GM12878 (cell line): ENCODE data around the gene U2AF2. TPM values are rescaled to one million over a fixed set of nuclear protein-coding genes. Genes with fewer than 3 reads are reported as not detected.

Source experiments
- ATAC-seq: fragments of 200-7000 bp; cut with Tn5 transposase; 3 replicates; pipeline ENCODE4 v1.9.1; 2020; ENCODE audit warnings: mild to moderate bottlenecking, moderate library complexity
- BruUV-seq: library from RNA; stranded (reverse); fragments of 400-500 nt; replicated peaks from 2 replicates; lab custom pipeline; 2021; lab: Mats Ljungman, UMichigan
- CTCF ChIA-PET: fragments of 300-600 bp; sonication (Branson Sonifier 250); formaldehyde crosslinking; extraction: SDS; loops from one replicate; lab custom pipeline; 2021; ENCODE audit warnings: inconsistent platforms; lab: Yijun Ruan, JAX
- POLR2A ChIA-PET: fragments of 350-600 bp; formaldehyde crosslinking; extraction: SDS; loops from one replicate; lab custom pipeline; 2021; ENCODE audit warnings: inconsistent platforms; lab: Charles Lee
- RAD21 ChIA-PET: fragments of 300-600 bp; sonication (Branson Sonifier 250); formaldehyde crosslinking; loops from one replicate; lab custom pipeline; 2023; ENCODE audit warnings: antibody characterized with exemption; ENCODE audit not compliant: unreplicated experiment; lab: Charles Lee
- SMC1A ChIA-PET: fragments of 300-600 bp; sonication (Branson Sonifier 250); formaldehyde crosslinking; loops from one replicate; lab custom pipeline; 2023; ENCODE audit not compliant: unreplicated experiment, uncharacterized antibody; lab: Charles Lee
- DNase-seq: peaks from one replicate; pipeline ENCODE4 v3.0.0-alpha.2; 2011; ENCODE audit warnings: low read depth, low spot score
- FAIRE-seq: peaks from 3 replicates; lab custom pipeline; 2011; peaks lifted over from hg19 to GRCh38; lab: Jason Lieb, UNC
- H2AFZ ChIP-seq: 2 replicates; pipeline ENCODE4 v1.6.0; 2011; ENCODE audit warnings: low read depth, low read length, control low read depth; ENCODE audit not compliant: control insufficient read depth
- H3K27ac ChIP-seq: 2 replicates; pipeline ENCODE4 v1.5.1; 2011; ENCODE audit warnings: control low read depth; ENCODE audit not compliant: control insufficient read depth, insufficient read depth
- H3K27me3 ChIP-seq, 2 experiments: replicated peaks in 1 of 2; 2 replicates each; pipeline versions ENCODE4 v1.6.0 to v1.6.1; 2011; ENCODE audit warnings: low read length in 1 of 2; ENCODE audit not compliant: control insufficient read depth in 2 of 2, insufficient read depth in 2 of 2
- H3K36me3 ChIP-seq, 2 experiments: 2 replicates each; pipeline ENCODE4 v1.5.1; 2011; ENCODE audit warnings: low read length in 1 of 2; ENCODE audit not compliant: control insufficient read depth in 2 of 2, insufficient read depth in 2 of 2
- H3K4me1 ChIP-seq: 2 replicates; pipeline ENCODE4 v1.6.1; 2011; ENCODE audit warnings: mild to moderate bottlenecking, low read length, moderate library complexity, mixed read lengths; ENCODE audit not compliant: control insufficient read depth, insufficient read depth
- H3K4me2 ChIP-seq: 2 replicates; pipeline ENCODE4 v1.6.0; 2011; ENCODE audit warnings: control low read depth; ENCODE audit not compliant: control insufficient read depth, insufficient read depth
- H3K4me3 ChIP-seq: fragments of 200-600 bp; sonication (generic); 2 replicates; pipeline ENCODE4 v1.5.1; 2016
- H3K79me2 ChIP-seq: 2 replicates; pipeline ENCODE4 v1.6.0; 2011; ENCODE audit warnings: low read length; ENCODE audit not compliant: control insufficient read depth, insufficient read depth
- H3K9ac ChIP-seq: 2 replicates; pipeline ENCODE4 v1.8.0; 2011; ENCODE audit warnings: low read length, control low read depth, mixed read lengths; ENCODE audit not compliant: control insufficient read depth, insufficient read depth
- H3K9me3 ChIP-seq: replicated peaks from 3 replicates; pipeline ENCODE4 v1.5.1; 2011; ENCODE audit warnings: mild to moderate bottlenecking, low read length; ENCODE audit not compliant: control insufficient read depth, insufficient read depth
- H4K20me1 ChIP-seq: 2 replicates; pipeline ENCODE4 v1.6.0; 2011; ENCODE audit not compliant: control insufficient read depth, insufficient read depth
- CBFB ChIP-seq: IDR thresholded peaks from 2 replicates; pipeline ENCODE4 v1.6.1; 2016; ENCODE audit warnings: antibody characterized with exemption, low read depth
- FOS ChIP-seq: IDR thresholded peaks from 3 replicates; pipeline ENCODE4 v1.6.1; 2011; ENCODE audit warnings: borderline replicate concordance; ENCODE audit not compliant: insufficient read length; ENCODE audit errors: extremely low read depth
- HDAC2 ChIP-seq: fragments of 200-600 bp; sonication (generic); IDR thresholded peaks from 2 replicates; pipeline ENCODE4 v1.6.1; 2017
- JUND ChIP-seq: IDR thresholded peaks from 2 replicates; pipeline ENCODE4 v1.6.1; 2012; ENCODE audit warnings: low read depth, mild to moderate bottlenecking, low read length, improper control_type of control experiment, moderate library complexity
- MEF2A ChIP-seq: IDR thresholded peaks from 2 replicates; pipeline ENCODE4 v1.6.1; 2011; ENCODE audit warnings: low read depth, mild to moderate bottlenecking, low read length, moderate library complexity; ENCODE audit not compliant: insufficient read depth
- MTA3 ChIP-seq: IDR thresholded peaks from 2 replicates; pipeline ENCODE4 v1.6.1; 2012; ENCODE audit warnings: low read length, inconsistent platforms, borderline replicate concordance
- PAX5 ChIP-seq: IDR thresholded peaks from 2 replicates; pipeline ENCODE4 v1.6.1; 2011; ENCODE audit warnings: low read depth, low read length, borderline replicate concordance
- POLR2AphosphoS5 ChIP-seq: IDR thresholded peaks from 2 replicates; pipeline ENCODE4 v1.6.1; 2011; ENCODE audit warnings: mild to moderate bottlenecking, low read length, inconsistent platforms
- RAD51 ChIP-seq: fragments of 450-650 bp; IDR thresholded peaks from 2 replicates; pipeline ENCODE4 v1.6.1; 2016; ENCODE audit warnings: moderate library complexity, mild to moderate bottlenecking, inconsistent platforms
- RB1 ChIP-seq: fragments of 450-650 bp; formaldehyde crosslinking; IDR thresholded peaks from 2 replicates; pipeline ENCODE4 v1.6.1; 2017; ENCODE audit warnings: mild to moderate bottlenecking, borderline replicate concordance
- TBL1XR1 ChIP-seq: IDR thresholded peaks from 2 replicates; pipeline ENCODE4 v1.6.1; 2012; ENCODE audit warnings: low read depth, low read length, improper control_type of control experiment
- ZNF24 ChIP-seq: fragments of 450-650 bp; IDR thresholded peaks from 2 replicates; pipeline ENCODE4 v1.6.1; 2017; ENCODE audit warnings: antibody characterized with exemption, mild to moderate bottlenecking
- WGBS: methylation state at CpG from one replicate; pipeline ENCODE4 v1.1.6; 2016; ENCODE audit warnings: low lambda C conversion rate; ENCODE audit not compliant: insufficient replicate concordance, insufficient coverage; ENCODE audit errors: missing lambda C conversion rate; 5-methylcytosine and 5-hydroxymethylcytosine counted together
- in situ Hi-C: fragments of 300-500 bp; cut with MboI; formaldehyde crosslinking; loops from 9 replicates; pipeline ENCODE4 v1.14.3; 2018; ENCODE audit warnings: mixed read lengths
- intact Hi-C: fragments of 100-400 bp; cut with micrococcal nuclease; formaldehyde crosslinking; loops from one replicate; pipeline ENCODE4 v1.14.2; 2022; ENCODE audit not compliant: unreplicated experiment
- polyA plus RNA-seq, 11 experiments: library from polyadenylated mRNA; depleted of rRNA in 4 of 11; unstranded in 6 of 11; stranded (reverse) in 5 of 11; fragments of >200 nt; fragmentation: Nextera tagmentation in 4 of 11; fragmentation: Illumina TruSeq in 1 of 11; extraction: Ambion mirVana in 4 of 11; extraction: Trizol in 1 of 11; gene quantifications; 1 replicate in 1 of 11; 2 replicates in 10 of 11; pipeline versions ENCODE4 v1.2.1 to v1.2.3, GENCODE V29; 2011 to 2016; ENCODE audit warnings: inconsistent platforms in 2 of 11, missing spikeins in 2 of 11, low read depth in 1 of 11
- total RNA-seq, 4 experiments: library from RNA; depleted of rRNA in 3 of 4; stranded (reverse); fragments of >200 nt in 3 of 4; fragmentation: Illumina TruSeq in 1 of 4; extraction: Trizol in 1 of 4; gene quantifications; 2 replicates each; pipeline versions ENCODE4 v1.2.1 to v1.2.3, GENCODE V29; 2013 to 2021
- TF ChIP-seq, protein P1 (sequence below): fragments of 150-350 bp; IDR thresholded peaks from 2 replicates; pipeline ENCODE4 v1.6.1; 2016; ENCODE audit warnings: low read depth, low read length
- TF ChIP-seq, protein P2 (sequence below): IDR thresholded peaks from 2 replicates; pipeline ENCODE4 v1.6.1; 2011; ENCODE audit warnings: borderline replicate concordance, low read depth, mild to moderate bottlenecking, moderate library complexity, low read length; ENCODE audit not compliant: insufficient read depth, poor library complexity, severe bottlenecking

The U2AF2 gene
- total and polyA plus RNA-seq, 10 of the 15 experiments (the other 5 are each of a cell fraction or from before 2014, with no cell fraction given) = 3.0 to 338 (median 130) TPM

DNA sequence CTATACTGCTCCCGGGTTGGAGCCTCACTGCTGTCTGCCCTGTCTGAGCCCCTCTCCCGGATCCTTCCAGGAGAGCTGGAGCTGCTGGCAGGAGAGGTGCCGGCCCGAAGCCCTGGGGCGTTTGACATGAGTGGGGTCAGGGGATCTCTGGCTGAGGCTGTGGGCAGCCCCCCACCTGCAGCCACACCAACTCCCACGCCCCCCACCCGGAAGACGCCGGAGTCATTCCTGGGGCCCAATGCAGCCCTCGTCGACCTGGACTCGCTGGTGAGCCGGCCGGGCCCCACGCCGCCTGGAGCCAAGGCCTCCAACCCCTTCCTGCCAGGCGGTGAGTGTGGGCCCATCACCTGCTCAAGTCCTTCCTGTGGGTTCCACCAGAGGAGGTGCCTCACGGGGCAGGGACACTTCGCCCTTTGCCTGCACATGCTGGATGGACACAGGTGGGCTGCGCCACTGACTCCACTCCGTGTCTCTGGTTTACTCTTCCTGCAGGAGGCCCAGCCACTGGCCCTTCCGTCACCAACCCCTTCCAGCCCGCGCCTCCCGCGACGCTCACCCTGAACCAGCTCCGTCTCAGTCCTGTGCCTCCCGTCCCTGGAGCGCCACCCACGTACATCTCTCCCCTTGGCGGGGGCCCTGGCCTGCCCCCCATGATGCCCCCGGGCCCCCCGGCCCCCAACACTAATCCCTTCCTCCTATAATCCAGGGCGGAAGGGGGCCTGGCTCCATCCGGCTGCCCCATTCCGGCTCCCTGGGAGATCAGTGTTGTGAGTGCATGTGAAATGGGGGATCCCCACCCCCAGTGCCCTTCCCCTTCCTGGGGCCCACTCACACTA lies 40.0 kb downstream of the U2AF2 start:
- DNase-seq = no peak
- no peak for FAIRE-seq
- POLR2A ChIA-PET = no interaction called here
- TF ChIP-seq CBFB (no peak), MEF2A (no peak), TBL1XR1 (no peak), RAD51 (no peak), FOS (no peak), PAX5 (no peak), HDAC2 (no peak), ZNF24 (no peak), POLR2AphosphoS5 (no peak), RB1 (no peak), MTA3 (no peak), JUND (no peak)
- TF ChIP-seq, protein P1, sequence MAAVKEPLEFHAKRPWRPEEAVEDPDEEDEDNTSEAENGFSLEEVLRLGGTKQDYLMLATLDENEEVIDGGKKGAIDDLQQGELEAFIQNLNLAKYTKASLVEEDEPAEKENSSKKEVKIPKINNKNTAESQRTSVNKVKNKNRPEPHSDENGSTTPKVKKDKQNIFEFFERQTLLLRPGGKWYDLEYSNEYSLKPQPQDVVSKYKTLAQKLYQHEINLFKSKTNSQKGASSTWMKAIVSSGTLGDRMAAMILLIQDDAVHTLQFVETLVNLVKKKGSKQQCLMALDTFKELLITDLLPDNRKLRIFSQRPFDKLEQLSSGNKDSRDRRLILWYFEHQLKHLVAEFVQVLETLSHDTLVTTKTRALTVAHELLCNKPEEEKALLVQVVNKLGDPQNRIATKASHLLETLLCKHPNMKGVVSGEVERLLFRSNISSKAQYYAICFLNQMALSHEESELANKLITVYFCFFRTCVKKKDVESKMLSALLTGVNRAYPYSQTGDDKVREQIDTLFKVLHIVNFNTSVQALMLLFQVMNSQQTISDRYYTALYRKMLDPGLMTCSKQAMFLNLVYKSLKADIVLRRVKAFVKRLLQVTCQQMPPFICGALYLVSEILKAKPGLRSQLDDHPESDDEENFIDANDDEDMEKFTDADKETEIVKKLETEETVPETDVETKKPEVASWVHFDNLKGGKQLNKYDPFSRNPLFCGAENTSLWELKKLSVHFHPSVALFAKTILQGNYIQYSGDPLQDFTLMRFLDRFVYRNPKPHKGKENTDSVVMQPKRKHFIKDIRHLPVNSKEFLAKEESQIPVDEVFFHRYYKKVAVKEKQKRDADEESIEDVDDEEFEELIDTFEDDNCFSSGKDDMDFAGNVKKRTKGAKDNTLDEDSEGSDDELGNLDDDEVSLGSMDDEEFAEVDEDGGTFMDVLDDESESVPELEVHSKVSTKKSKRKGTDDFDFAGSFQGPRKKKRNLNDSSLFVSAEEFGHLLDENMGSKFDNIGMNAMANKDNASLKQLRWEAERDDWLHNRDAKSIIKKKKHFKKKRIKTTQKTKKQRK = no peak
- TF ChIP-seq, protein P2, sequence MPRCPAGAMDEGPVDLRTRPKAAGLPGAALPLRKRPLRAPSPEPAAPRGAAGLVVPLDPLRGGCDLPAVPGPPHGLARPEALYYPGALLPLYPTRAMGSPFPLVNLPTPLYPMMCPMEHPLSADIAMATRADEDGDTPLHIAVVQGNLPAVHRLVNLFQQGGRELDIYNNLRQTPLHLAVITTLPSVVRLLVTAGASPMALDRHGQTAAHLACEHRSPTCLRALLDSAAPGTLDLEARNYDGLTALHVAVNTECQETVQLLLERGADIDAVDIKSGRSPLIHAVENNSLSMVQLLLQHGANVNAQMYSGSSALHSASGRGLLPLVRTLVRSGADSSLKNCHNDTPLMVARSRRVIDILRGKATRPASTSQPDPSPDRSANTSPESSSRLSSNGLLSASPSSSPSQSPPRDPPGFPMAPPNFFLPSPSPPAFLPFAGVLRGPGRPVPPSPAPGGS = no peak
- TF ChIP-seq, all 136 proteins: peak for 0
- H3K4me3 ChIP-seq = no peak overlapping the region
- H3K79me2 ChIP-seq = no peaks in the 10 kb centered on the region
- WGBS = 95% methylated on average over 36 of the region's 37 CpGs
- H3K9me3 ChIP-seq = no peaks in the 10 kb centered on the region
- no peaks in the 10 kb centered on the region for H3K4me1 ChIP-seq
- no peak overlapping the region for H2AFZ ChIP-seq
- no TSS peak for BruUV-seq
- H3K9ac ChIP-seq = no peak overlapping the region
- ChIA-PET SMC1A (no interaction called here), CTCF (no interaction called here), RAD21 (no interaction called here)
- in situ Hi-C loops (no loop called here), intact Hi-C loops (no loop called here)
- H3K27ac ChIP-seq = no peak overlapping the region
- no peak overlapping the region for H3K4me2 ChIP-seq
- no peaks in the 10 kb centered on the region for H4K20me1 ChIP-seq
- no peak for ATAC-seq
- no peaks in the 10 kb centered on the region for H3K27me3 ChIP-seq
- peaks cover 9 to 32% of the 10 kb centered on the region in 2 experiments; a peak in 3 of 4 replicates for H3K36me3 ChIP-seq
